ENCODE results near the gene C2CD3.
"Not testable (repeated sequence)": the region's sequence is repeated elsewhere in the genome, so short reads cannot be mapped to it uniquely, and the experiment has no call there.

C2CD3 gene

GRCh38 chr11:74001822-74002286 lies 168.9 kb downstream of the C2CD3 start:
- DNase-seq, result no peak

- no peak for DNase-seq
Measured at GRCh38 chr11:74000307-74001133, 170.3 kb downstream of the C2CD3 start.

- peak; percentile 8 for DNase-seq
Measured at GRCh38 chr11:73999581-74000306, 171.1 kb downstream of the C2CD3 start.

GRCh38 chr11:73998846-73999575 lies 171.8 kb downstream of the C2CD3 start:
- DNase-seq, result no peak

- DNase-seq, result no peak
Measured at GRCh38 chr11:73997120-73997770, 173.6 kb downstream of the C2CD3 start.

GRCh38 chr11:73996161-73996747 lies 174.5 kb downstream of the C2CD3 start:
- DNase-seq, result no peak

- no peak for DNase-seq
Measured at GRCh38 chr11:73995731-73996130, 175.1 kb downstream of the C2CD3 start.

GRCh38 chr11:73995247-73995646 lies 175.6 kb downstream of the C2CD3 start:
- DNase-seq, result peak; percentile 3

- DNase-seq, result no peak
Measured at GRCh38 chr11:73991471-73992006, 179.3 kb downstream of the C2CD3 start.

- DNase-seq, result no peak
Measured at GRCh38 chr11:73990730-73991129, 180.1 kb downstream of the C2CD3 start.

- DNase-seq, result no peak
Measured at GRCh38 chr11:73989156-73989555, 181.6 kb downstream of the C2CD3 start.

- no peak for DNase-seq
Measured at GRCh38 chr11:73988227-73988626, 182.6 kb downstream of the C2CD3 start.

- DNase-seq, result not testable (repeated sequence)
Measured at GRCh38 chr11:73985661-73986060, 185.1 kb downstream of the C2CD3 start.

GRCh38 chr11:73983741-73984538 lies 186.9 kb downstream of the C2CD3 start:
- no peak for DNase-seq

- DNase-seq, result peak; percentile 81
Measured at GRCh38 chr11:73982990-73983740, 187.6 kb downstream of the C2CD3 start.

- peak; percentile 49 for DNase-seq
Measured at GRCh38 chr11:73982595-73982989, 188.2 kb downstream of the C2CD3 start, which contains the start of gene UCP2. Gene UCP2, minus strand, starts transcription at chr11:73982843. Its CDS starts 4,465 bp downstream, at chr11:73978378.

GRCh38 chr11:73981051-73981805 lies 189.6 kb downstream of the C2CD3 start:
- no peak for DNase-seq

GRCh38 chr11:73980001-73980961 lies 190.5 kb downstream of the C2CD3 start:
- no peak for DNase-seq
